LNCAP (cell line): Measurements from ENCODE around the gene USP48.

Source experiments
- TF ChIP-seq, protein P1 (sequence below): fragments of 450-650 bp; IDR thresholded peaks from 2 replicates; pipeline ENCODE4 v1.5.1; 2017; ENCODE audit warnings: mild to moderate bottlenecking

USP48 gene

DNA sequence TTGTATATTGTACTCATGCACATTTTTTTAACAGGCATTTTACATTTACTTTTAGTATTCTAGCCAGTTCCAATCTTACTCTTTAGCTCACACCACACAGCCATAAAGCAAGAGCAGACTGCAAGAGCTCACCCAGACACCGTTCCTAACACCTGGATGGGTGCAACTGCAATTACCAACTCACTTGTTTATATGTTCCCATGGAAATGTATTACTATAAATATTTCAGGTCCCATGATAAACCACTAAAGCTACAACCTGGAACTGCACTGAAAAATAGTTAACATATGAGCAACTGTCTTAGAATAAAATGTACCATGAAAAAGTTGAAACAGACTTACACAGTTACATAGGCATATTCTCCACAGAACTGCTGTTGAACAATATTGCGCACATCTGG lies 30.8 kb downstream of the USP48 start:
- TF ChIP-seq, protein P1, sequence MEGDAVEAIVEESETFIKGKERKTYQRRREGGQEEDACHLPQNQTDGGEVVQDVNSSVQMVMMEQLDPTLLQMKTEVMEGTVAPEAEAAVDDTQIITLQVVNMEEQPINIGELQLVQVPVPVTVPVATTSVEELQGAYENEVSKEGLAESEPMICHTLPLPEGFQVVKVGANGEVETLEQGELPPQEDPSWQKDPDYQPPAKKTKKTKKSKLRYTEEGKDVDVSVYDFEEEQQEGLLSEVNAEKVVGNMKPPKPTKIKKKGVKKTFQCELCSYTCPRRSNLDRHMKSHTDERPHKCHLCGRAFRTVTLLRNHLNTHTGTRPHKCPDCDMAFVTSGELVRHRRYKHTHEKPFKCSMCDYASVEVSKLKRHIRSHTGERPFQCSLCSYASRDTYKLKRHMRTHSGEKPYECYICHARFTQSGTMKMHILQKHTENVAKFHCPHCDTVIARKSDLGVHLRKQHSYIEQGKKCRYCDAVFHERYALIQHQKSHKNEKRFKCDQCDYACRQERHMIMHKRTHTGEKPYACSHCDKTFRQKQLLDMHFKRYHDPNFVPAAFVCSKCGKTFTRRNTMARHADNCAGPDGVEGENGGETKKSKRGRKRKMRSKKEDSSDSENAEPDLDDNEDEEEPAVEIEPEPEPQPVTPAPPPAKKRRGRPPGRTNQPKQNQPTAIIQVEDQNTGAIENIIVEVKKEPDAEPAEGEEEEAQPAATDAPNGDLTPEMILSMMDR, result no peak

DNA sequence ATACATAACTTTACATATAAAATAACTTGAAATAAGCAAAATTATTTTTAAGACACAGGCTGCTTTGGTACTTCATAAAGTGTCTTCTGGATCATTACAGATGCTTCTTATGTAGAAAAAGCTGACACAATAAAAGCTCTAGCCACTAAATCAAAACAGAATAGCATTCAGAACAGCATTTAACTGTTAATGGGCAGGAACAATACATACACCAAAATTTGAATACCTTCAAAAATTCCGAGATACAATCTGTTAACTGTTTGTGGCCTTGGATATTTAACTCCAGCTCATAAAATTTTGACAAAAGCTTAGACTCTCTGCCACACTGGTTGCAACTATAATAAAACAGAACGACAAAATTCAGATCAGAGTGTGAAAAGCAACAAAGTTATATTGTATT lies 31.7 kb downstream of the USP48 start:
- TF ChIP-seq, protein P1, result no peak

DNA sequence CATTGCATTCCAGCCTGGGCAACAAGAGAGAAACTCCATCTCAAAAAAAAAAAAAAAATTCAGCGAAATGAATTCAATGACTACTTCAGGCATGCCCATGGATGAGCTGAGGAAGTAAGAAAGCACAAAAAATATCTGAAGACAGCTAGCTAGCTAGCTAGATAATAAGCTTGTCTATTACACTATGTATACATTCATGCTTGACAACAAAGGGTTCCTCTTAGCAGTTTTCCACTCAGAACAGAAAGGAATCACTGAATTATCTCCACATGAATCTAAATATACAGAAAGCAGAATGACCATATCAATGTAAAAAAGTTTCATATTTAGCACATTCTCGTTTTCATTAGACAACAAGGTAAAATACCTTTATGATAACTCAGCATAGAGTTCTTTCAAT lies 32.1 kb downstream of the USP48 start:
- TF ChIP-seq, protein P1, result no peak

DNA sequence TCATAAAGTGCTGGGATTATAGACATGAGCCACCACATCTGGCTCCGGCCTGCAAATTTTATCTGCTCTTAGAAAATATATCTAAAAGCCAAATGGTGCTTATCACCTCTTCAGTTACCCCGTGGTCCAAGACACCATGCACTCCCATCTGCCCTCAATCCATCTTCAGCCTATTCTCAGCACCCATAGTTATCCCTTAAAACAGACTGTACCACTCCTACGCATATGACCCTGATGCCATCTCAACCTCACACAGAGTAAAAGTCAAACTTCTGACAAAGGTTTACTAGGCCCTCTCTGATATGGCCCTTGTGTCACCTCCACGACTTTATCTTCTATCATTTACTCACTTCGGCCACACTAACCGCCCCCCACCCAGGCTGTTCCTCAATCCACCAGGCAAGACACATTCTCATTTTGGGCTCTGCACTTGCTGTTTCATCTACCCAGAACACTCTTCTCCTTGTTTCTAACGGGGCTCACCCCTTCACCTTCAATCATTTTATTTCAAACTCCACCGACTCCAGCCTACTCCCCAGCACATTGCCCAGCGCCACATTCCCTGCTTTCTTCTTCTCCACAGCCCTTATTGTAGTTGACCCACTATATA lies 33.0 kb downstream of the USP48 start:
- TF ChIP-seq, protein P1, result no peak

DNA sequence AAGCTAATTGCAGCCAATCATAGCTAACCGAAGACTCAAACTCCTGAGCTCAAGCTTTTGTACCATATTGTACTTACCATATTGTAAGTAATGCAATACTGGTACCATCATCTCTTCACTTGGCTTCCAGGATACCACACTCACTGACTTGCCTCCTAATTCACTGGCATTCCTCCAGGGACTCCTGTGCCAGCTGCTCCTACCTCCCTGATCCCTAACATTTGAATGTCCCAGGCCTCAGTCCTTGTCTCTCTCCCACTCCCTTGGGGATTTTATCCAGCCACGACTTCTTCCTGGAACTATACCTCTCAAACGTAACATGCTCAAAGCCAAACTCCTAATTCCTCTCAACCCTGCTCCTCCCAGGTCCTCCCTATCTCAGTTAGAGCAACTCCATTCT lies 33.8 kb downstream of the USP48 start:
- TF ChIP-seq, protein P1, result no peak

DNA sequence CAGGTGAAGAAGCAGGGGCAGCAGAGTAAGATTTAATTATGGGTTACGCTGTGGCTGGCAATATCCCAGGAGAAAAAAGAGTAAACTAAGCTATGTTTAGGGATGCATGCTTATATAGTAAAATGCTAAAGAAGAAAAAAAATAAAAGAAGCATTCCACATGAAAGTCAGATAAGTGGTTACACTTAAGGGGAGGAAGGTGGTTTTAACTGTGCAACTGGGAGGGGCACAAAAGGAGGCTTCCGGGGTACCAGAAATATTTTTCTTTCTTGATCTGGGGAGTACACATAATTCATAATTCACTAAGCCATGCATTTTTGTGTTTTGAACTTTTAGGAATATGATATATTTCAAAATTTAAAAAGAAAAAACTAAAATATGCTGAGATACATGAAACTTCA lies 39.5 kb downstream of the USP48 start:
- TF ChIP-seq, protein P1, result no peak

DNA sequence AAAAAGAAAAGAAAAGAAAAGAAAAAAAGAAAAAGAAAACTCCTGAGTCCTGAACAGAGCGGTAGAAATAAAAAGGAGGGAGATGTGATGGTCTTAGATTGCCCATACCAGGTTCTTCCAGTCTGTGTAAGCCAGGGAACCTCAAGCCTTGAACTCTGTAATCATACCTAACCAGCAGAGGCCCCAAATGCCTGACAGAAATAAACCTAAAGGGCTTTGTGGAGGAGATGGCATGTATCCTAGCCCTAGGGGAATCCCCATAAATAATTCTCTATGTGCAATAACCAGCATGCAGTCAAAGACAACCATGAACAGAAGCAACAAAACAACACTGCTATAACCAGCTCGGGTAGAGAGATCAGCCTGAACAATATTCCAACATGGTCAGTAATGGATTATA lies 40.4 kb downstream of the USP48 start:
- TF ChIP-seq, protein P1, result no peak

DNA sequence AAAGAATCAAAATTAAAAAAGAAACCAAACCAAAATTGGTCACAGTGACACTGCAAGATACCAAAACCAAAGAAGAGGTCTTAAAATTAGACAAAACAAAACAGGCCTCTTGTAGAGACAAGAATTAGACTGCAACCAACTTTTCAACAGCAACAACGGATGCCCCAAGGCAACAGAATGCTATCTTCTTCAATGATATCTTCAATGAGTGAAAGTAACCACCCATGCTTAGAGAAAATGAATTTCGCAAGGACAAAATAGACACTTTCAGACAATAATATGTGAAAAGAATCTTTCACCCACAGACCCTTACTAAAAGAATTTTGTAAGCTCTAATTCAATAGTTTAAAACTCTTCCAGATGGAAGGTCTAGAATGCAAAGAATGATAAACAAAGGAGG lies 41.7 kb downstream of the USP48 start:
- TF ChIP-seq, protein P1, result no peak
